Sigmoid colon (tissue), 4 donors: ENCODE results near the gene RTL10.

Experiments used
- CTCF ChIP-seq, 4 experiments: fragments of 450-650 bp in 3 of 4; fragments of 200-600 bp in 1 of 4; IDR thresholded peaks; one replicate each; pipeline ENCODE4 v1.5.1; 2016 to 2019; ENCODE audit warnings: antibody characterized with exemption in 4 of 4, mild to moderate bottlenecking in 3 of 4, moderate library complexity in 2 of 4
- POLR2A ChIP-seq, 2 donors: fragments of 450-650 bp; IDR thresholded peaks; one replicate each; pipeline ENCODE4 v1.6.1; 2016; ENCODE audit warnings: antibody characterized with exemption in 2 of 2, mild to moderate bottlenecking in 2 of 2, moderate library complexity in 2 of 2
- POLR2AphosphoS5 ChIP-seq, 4 donors: sonication (generic); formaldehyde crosslinking; IDR thresholded peaks; one replicate each; pipeline ENCODE4 v1.6.1; 2017; ENCODE audit warnings: antibody characterized with exemption in 4 of 4

- no peak for TF ChIP-seq CTCF (IDR thresholded peaks at IDR 0.05)
- no peak for TF ChIP-seq POLR2A (IDR thresholded peaks at IDR 0.05)
- TF ChIP-seq POLR2AphosphoS5 (IDR thresholded peaks at IDR 0.05), result no peak
These were observed 24.9 kb upstream of the RTL10 start for GRCh38 chr22:19879643-19879991.
